HG03439 (cell line): ENCODE results near the gene DKC1.
"Not testable (repeated sequence)": the region's sequence is repeated elsewhere in the genome, so short reads cannot be mapped to it uniquely, and the experiment has no call there.

Experiments used
- ATAC-seq: cut with Tn5 transposase; IDR thresholded peaks from one replicate; pipeline ENCODE4 v1.9.1; 2021; ENCODE audit warnings: mild to moderate bottlenecking, moderate library complexity; ENCODE audit not compliant: unreplicated experiment

The DKC1 gene

DNA sequence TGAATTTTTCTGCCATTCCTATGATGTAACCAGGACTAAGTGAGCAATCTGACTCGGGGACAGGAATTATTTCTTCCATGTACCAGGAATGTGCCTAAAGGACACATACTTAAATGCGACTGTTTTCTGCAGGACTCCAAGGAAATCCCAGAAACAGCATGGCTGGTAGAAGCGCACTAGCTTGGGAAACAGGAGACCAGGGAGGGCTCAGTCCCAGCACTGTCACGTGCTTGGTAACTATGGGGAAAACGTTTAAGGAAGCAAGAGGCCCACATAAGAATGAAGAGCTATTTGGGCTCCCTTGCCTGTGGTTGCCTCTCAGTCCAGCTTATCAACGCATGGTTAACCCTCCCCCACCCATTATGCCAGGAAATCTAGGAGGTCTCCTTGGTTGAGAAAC is 23.1 kb downstream of the DKC1 start:
- ATAC-seq: no peak

DNA sequence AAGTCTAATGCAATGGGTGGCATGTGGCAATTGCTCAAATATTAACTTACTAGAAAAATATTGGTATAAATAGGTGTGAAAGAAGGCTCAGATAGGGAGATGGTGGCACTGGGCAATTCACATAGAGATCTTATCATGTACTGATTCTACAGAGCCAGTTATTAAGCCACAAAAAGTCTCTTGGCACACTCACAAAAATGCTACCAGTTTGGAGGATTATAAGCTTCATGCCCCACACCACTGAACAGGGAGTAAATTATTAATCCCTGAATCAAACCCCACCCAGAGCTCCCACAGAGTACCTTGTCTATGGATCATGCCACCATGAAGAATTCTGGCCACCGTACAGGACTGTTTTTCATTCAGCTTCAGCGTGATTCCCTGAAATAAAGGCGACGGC is 28.8 kb downstream of the DKC1 start:
- no peak for ATAC-seq

DNA sequence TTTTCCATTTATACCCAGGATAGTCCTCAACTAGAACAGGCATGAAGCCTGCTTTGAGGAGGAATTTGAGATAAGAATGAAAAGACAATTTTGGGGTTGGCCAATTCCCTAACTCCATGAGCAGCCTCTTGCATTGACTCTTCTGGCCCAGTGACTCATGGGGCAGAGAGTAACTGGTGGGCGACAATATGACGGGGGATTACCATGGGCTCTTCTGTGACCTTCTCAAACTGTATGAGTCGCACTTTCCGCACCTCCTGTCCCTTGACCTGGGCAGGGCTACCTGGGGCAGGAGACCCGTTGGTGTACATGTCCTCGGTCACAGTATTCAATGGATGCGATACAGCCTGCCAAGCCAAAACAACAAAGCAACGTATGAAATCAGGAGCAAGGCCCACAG is 29.3 kb downstream of the DKC1 start:
- ATAC-seq: no peak

DNA sequence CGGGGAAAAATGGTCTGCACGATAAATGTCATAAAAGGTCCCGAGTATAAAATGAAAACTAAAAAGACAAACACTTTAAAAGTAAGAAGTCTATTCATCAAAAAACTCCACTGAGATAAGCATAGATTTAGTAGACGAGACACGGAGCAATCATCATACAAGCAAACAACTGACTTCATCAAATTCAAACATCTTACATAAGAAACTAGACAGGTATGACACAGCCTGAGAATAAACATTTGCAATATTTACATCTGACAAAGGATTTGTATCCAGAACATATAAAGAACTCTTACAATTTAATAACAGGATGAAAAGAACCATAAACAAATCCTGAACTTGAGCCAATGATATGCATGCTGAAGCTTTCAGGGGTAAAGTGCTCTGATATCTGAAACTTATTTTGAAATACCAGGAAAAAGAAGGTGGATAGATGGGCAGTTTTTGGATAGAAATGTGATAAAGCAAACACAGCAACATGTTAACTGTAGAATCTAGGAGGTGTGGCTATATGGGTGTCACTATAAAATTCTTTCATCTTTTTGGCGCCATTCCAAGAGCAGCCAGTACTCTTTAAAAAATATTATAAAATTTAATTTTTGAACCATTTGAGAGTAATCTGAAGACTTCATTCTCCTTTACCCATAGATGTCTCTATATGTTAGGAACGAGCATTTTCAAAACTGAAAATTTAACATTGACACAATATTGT is 30.6 kb downstream of the DKC1 start:
- no peak for ATAC-seq

DNA sequence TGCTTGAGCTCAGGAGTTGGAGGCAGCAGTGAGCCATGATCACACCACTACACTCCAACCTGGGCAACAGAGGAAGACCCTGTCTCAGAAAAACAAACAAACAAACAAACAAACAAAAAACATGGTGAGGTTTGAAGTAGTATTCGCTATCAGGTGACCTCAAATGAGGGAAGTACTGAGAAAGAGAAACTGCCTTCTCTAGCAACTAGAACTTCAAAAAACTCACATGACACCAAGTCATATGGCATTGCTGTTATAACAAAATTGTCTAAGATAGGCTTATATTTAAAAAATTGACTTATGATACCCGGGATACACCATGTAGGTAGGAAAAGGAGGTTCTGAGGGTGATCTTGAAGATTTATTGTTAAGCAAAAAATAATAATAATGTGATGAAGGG is 32.4 kb downstream of the DKC1 start:
- ATAC-seq: no peak

DNA sequence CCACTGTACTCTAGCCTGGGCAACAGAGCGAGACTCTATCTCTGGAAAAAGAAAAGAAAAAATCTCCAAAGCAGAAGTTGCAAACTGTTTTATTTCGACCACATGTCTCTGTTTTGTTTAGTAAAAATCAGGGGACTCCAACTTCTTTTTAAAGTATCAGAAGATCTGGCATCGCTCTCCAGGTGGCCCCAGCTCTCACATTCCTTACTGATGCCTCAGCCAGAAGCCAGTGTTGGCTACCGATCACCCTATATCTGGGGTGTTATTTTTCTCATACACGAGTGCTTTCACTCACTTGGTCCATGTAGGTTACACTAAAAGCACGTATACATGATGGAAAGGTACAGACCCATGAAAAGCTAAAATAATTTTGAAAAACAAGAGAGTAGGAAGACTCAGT is 34.3 kb downstream of the DKC1 start:
- no peak for ATAC-seq

DNA sequence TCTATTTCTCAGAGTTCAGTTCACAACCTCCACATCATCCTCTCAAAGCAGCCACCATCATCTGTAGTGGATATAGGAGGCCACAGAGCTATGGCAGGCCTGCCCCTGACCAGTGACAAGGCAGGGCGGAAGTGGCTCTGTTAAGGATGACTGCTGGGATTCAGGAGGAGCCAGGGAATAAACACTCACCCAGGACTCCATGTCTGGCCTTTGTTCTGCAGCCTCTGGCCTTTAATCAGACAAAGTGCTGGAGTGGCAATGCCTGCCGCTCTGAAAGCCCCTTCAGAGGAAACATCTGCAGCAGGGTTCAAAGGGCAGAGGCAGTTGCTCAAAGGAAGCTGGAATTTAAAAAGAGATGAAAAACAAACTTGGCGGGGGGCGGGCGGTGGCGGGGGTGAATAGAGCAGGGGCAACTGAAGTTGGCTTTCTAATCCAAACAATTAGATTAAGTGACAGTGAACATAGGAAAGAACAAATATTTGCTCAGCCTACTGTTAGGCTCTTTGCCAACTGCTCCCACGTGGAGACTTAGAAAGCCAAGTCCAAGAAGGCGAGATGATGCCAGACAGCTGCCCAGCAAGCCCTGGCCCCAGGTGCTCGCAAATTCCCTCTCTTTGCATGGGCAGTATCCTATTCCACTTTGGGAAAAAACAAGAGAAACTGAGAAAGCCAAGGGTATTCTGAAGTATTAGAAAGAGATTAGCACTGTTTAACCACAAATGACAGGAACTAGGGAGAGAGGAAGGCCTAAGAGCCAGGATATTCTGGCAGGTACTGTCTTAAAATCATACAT is 37.1 kb downstream of the DKC1 start:
- no peak for ATAC-seq

DNA sequence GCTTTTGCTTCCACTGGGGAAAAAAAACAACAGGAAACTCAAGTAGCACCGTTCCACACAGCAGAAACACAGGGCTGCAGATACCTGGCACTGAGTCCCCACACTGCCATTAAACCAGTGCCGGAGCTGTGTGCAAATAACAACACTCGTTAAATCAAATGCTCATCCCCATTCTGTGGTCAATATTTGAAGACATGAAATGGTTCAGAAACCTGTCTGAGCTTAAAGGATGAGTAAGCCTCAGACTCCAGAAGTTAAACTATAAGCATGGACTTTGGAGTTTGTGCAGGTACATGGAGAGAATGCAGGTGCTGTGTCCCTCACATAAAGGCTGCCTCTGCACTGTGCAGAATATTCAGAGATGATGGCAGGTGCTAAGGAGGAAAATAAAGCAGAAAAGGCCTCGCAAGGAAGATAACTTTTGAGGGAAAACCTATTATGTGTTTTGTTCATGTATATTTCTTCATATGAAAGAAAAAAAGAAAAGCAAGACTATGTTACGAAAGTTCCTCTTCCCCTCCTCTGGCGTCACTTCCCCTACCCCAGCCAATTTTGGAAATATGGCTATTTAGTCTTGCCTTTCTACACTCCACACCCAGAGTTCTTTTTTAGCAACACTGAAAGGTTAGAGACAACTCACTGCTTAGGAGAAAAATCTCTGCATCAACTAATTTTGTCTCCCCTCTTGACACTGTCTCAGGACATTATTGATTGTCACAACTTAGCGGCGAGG is 38.0 kb downstream of the DKC1 start:
- ATAC-seq: no peak

DNA sequence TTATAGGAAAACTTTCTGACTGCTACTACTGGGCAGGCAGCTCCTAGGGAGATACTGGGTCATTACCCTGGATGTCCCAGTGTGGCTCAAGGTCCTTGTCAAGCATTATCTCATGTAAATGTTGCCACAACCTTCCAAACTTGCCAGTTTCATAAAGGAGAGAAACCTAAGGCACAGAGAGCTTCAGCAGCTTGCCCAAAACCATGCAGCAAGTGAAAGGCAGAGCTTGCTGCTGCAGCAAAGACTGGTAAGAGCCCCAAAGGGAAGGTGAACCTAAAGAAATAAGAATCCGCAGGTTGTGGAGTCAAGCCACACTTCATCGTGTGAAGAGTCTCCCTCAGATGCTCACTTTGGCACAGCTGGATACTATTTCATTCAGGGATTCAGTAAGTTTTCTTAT is 40.3 kb downstream of the DKC1 start:
- no peak for ATAC-seq

DNA sequence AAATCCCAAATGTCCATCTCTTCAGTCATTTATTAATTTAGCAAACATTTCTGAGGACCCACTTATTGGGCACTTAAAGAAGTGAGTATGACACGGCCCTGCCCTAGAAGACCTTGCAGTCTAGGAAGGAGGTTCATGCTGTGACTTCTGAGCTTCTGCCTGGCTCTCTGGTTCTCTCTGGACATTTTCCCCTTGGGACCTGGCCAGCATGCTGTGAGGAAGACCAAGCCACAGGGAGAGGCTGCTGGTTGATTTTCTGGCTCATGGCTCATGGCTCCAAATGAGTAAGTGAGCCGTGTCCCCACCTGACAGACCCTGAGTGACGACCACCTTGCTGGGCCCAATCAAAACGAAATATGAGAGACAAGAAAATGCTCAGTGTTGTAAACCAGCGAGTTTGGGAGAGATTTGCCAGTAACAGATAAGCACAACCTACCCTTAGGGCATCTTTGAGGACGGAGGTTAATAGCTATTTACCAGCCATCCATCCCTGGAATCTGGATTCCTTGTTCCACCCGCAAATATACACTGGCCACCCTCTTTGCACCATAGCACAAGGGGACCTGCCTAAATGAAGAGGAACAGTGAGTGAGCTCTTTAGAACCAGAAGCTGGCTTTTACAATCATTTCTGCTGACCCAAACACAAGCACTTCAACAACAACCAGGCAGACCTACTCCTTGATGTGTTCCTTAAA is 41.7 kb downstream of the DKC1 start:
- no peak for ATAC-seq

DNA sequence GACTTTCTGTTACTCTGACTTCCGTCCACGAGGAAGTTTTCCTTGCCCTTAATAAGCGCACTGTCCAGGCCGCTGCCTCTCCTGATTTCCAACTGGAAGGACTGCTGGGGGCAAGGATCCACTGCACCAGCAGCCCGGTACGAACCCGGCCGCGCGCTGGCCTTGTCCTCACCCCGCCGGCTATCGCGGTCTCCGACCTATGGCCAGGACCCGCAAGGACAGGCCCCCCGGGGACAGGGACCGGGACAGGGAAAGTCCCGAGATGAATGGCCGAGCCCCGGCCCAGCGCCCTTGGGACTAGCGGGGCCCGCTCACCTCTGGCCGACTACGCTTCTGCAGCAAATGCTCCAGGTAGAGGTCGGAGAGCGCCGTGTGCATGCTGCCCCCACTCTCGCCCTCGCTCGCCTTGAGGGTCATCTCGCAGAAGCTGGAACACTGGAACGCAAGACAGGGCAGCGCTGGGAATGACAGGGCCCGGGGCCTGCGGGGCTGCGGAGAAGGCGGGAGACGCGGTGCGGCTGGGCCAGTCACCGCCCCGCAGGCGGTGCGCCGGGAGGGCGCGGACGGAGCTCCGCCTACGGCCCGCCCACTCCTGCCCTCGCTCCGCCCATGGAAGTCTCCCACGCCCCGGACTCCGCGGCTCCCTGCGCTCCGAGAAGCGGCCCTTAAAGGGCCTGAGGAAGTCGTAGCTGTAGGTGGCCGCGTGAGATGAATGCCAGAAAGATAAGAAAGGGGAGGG is 42.5 kb downstream of the DKC1 start, which contains the start of gene MPP1:
TSS of gene MPP1 (minus strand) at position 529 of the 739 bp plus-strand sequence. CDS start at position 417, 112 bp downstream.
- ATAC-seq: peak; percentile 95

DNA sequence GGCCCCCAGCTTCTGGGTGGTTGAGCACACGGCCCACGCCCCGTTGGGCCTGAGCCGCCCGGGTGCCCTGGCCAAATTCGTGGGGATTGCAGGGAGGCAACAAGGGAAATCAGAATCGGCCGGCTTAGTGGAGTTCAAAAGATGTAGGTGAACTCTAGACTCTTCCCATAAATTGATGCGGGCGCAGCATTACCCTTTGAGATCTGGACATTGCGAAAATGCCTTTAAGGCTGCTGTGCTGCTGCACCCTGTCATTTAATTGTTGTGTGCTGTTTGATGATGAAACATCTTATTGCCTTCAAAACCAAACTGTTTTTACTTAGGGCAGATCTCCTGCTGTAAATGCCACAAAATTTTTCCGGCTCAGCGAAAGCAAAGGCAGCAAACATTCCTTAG is 43.0 kb downstream of the DKC1 start:
- ATAC-seq: no peak

DNA sequence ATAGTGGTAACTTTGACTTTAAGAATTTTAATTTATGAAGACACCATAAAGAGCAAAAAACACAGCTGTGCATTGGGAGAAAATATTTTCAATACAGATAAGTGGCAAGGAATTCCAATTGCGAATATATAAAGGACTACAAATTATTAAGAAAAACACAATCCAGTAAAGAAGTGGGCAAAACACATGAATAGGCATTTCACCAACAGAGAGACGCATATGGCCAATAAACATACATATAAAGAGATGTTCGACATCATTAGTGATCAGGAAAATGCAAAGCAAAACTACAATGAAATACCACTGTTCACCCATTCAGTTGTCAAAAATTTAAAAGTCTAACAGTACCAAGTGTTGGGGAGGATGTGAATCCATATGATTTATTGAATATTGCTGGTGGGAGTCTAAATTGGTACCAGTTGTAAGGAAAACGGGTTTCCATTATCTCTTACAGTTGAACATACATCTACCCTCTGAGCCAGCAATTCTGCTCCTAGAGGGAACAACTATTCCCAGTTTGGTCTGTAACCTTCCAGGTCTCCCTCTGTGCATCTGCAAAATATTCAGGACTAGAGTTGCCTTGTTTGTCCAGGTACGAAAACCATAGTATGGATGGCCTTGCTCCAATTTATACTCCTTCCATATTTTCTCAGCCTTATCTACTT is 44.3 kb downstream of the DKC1 start:
- no peak for ATAC-seq

DNA sequence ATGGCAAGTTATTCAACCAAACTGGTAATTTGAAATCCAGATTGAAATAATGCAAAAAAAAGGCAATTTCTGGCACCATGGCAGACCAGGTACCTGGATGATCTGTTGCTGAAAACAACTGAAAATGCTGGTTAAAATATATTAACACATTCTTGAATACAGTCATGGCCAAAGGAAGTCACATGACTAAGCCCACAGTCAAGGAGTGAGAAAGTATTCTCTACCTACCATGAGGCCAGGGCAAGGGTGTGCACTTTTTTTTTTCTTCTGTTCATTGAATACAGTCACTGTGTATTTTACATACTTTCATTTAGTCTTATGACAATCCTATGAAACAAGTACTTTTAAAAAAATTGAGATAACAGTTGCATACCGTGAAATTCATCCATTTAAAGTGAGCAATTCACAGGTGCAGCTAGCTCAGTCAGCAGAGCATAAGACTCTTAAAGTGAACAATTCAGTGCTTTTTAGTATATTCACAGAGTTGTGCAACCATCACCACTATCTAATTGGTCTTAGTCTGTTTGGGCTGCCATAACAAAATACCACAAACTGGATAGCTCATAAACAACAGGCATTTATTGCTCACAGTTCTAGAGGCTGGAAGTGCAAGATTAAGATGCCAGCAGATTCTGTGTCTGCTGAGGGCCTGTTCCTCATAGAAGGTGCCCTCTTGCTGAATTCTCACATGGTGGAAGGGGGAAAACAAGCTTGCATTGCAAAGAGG is 47.4 kb downstream of the DKC1 start:
- no peak for ATAC-seq

DNA sequence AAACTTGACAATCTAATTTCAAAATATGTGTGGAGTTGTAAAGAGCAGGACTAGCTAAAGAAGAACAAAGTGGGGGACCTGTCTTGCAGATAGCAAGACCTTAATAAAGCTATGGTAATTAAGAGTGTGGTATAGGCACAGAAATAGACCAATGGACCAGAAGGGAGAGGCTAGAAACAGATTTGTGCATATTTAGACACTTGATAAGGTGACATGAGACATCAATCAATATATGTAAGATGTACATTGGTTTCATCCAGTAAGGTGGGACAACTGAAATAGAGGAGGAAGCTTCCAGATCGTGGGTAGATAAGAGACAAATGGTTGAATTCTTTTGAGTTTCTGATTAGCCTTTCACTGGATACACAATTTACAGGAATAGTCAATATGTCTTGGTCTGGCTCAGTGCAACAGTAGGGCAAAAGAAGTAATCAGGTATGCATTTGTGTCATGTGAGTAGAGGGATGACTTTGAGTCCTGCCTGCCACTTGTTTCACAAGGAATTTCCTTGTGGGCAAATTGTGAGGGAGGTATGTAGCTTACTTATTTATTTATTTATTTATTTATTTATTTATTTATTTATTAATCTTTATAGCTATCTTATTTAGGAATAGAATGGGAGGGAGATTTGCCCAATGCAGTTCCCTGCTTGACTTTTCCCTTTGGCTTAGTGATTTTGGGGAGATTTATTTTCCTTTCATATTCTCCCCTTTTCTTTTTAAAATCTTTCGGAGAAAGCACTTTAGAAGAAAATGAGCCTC is 49.9 kb downstream of the DKC1 start:
- ATAC-seq: no peak

DNA sequence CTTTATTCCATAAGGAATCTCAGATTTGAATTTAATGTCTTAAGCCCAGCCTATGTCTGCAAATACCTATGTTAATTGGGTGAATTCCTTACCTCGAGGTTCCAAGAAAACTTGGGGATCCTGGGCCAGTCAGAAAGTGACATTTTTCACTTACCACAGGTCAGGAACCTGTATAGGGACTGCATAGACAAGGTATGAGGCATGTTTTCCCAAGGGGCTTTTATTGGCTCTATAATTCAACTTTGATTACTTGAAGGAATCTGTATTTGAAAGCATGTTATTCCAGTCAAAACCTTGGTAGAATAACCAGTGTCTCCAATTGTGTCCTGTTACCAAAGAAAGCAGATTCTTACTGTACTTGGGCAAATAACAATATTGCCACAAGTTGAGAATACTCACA is 51.1 kb downstream of the DKC1 start:
- no peak for ATAC-seq

DNA sequence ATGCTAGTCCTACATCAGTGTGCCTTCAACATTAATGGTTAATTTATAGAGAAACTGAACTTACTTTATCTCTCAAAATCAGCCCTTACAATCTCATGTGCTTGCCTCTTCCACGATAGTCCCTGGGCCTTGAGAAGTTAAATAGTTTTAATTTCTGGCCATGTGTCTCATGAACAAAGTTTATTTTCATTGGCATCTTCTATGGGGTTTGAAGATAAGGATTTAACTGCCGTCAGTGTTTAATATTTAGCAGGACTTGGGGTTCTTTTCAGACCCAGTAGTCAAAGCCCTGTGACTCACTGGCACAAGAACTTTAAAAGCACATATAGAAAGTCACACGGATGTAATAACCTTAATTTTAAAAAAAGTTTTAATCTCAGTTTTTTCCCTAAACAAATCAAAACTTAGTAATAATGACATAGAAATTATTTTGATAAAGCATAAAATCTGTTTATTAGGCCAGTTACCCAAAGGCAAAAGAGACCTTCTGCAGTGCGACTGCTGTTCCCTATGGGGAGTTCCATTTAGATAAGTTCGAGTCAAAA is 52.7 kb downstream of the DKC1 start:
- ATAC-seq: no peak

DNA sequence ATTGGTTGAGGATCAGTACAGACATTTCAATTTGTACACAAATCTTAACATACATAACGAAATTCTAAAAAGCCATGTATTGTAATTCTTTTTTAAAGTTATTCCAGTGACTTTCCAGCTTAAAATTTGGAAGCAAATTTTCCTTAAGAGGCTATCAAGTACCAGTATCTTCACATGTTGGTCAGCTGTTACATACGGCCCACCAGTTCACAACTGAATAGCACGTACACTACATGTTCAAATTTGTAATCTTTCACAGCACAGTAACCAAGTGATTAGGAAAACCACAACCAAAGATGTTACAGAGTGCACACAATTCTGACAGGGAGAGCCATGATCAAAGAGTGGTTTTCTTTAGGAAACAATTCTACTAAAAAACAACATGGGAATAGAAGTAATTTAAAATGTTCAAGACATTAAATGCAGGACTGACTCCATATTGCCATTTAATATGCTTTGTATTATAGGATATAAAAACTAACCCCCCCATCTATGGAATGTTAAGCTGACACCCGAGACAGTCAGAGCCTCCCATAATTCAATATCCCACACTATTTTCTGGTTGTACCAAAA is 53.7 kb downstream of the DKC1 start:
- not testable (repeated sequence) for ATAC-seq
